Stimulated activated CD4-positive, alpha-beta T cell treated with anti-CD3 and anti-CD28 coated beads, Interleukin-4, amount 100 ng/mL, for 1 hour (primary cell): ENCODE data around the gene SKAP1.

ENCODE experiments used
- DNase-seq: peaks from one replicate; pipeline ENCODE4 v3.0.0-alpha.2; 2020

Gene SKAP1

GRCh38 chr17:48095611-48096010 is 334.4 kb downstream of the SKAP1 start:
- no peak for DNase-seq

GRCh38 chr17:48093341-48094045 is 336.5 kb downstream of the SKAP1 start:
- DNase-seq: no peak

- no peak for DNase-seq
These were observed 345.1 kb downstream of the SKAP1 start for GRCh38 chr17:48084932-48085331.
